Measurements from ENCODE around the gene EXOC6.
"Not testable (repeated sequence)": the region's sequence is repeated elsewhere in the genome, so short reads cannot be mapped to it uniquely, and the experiment has no call there.

The EXOC6 gene

DNA sequence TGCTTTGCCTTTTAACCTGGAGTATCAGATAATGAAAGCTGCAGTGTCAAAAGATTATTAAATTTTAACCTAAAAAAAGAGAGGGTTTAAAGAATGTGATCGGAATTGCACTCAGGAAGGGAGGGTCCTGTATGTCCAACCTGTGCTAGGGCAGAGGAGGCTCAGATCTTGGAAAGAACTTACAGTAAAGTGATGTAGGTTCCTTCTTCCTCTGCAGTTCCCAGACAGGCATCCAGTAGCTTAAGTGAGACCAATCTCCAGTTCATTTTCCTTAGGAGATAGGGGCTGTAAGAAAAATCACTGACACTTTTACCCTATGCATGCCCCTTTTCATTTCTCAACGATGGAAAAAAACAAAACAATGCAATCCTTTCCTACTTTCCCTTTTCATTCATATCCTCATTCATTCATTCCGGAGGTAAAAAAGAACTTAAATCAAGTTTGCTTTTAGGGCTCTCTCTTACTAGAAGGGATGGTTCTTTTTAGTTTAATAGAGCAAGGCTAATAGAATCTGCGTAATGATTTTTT lies 28.3 kb downstream of the EXOC6 start:
- no peak for DNase-seq (ENCODE audit: low read depth in 2 of 2, low spot score in 1 of 2)

DNA sequence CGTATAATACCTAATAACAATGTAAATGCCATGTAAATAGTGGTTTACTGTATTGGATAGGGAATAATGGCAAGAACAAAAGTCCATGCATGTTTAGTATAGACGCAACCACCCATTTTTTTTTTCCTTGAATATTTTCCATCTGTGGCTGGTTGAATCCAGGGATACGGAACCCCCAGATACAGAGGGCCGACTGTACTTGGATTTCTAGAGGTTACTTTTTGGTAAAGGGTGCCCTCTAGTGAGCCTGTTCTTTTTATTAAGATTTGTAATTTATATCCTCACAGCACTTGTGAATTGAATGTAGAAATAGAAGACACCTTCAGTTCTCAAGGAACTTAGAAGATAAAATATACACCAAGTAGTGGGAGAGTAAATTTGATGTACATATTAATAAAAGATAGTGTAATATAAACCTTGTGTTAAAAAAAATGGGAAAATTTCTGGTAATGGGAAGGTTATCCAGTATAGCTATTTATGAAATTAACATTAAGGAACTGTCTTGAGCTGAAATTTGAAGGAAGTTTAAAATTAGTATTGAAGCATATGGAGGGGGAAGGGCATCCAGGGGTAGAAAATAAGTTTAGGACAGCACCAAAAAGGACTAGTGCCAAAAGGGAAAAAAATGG lies 32.0 kb downstream of the EXOC6 start:
- DNase-seq (ENCODE audit: low read depth in 2 of 2, low spot score in 1 of 2): no peak

DNA sequence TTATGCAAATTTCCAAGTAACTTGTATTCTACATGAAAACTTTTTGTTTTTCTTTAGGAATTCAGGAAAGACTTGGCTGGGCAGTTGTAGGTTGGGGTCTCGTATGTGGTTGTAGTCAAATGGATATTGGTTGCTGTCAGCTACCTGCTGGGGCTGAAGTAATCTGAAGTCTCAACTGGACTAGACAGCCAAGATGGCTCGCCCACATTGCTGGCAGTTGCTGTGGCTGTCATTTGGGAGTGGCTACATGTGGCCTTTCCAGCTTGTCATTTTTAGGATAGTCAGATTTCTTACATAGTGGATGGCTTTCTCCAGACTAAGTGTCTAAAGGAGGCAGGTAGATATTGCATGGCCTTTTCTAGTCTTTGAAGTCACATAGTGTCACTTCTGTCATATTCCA lies 32.6 kb downstream of the EXOC6 start:
- DNase-seq (ENCODE audit: low read depth in 2 of 2, low spot score in 1 of 2): no peak

DNA sequence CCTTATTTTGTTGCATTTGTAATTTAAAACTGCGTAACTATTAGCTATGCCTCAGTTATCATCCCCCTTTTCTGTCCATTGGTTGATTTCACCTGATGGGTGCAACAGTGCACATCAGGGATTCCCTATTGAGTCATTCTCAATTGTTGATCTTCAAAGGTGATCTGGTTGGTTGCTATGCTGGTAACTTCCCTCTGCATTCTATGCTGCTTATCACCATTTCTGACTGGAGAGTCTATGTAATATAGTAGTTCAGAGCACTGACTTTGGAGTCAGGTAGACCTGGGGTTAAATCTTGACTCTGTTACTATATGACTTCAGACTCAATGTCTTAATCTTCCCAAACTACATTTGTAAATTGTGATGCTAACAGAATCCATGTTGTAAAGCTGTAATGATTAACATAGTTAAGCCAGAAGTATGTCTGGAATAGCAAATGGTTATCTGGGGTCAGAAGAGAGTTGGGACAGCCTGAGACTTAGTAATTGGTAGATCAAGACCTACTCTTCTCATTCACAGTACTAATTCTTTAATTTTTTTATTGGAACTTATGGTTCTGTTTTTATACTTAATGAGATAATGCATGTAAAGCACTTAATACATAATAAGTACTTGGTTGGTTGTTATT lies 38.1 kb downstream of the EXOC6 start:
- no peak for DNase-seq (ENCODE audit: low read depth in 2 of 2, low spot score in 1 of 2)

DNA sequence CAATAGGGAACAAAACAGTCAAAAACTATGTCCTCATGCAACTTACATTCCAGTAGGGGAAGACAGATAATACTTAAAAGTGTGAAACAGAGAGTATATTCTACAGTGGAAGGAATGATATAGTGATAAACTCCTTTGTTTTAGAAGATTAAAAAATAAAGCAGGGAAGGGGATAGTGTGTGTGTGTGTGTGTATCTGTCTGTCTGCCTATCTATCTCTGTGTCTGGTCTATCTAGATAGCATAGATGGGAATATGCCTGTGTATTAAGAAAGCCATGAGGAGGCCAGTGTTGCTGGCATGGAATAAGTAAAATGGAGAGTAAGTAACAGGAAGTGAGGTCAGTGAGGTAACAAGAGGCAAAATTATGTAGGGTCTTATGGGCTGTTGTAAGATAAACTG lies 42.2 kb downstream of the EXOC6 start:
- no peak for DNase-seq (ENCODE audit: low read depth in 2 of 2, low spot score in 1 of 2)

DNA sequence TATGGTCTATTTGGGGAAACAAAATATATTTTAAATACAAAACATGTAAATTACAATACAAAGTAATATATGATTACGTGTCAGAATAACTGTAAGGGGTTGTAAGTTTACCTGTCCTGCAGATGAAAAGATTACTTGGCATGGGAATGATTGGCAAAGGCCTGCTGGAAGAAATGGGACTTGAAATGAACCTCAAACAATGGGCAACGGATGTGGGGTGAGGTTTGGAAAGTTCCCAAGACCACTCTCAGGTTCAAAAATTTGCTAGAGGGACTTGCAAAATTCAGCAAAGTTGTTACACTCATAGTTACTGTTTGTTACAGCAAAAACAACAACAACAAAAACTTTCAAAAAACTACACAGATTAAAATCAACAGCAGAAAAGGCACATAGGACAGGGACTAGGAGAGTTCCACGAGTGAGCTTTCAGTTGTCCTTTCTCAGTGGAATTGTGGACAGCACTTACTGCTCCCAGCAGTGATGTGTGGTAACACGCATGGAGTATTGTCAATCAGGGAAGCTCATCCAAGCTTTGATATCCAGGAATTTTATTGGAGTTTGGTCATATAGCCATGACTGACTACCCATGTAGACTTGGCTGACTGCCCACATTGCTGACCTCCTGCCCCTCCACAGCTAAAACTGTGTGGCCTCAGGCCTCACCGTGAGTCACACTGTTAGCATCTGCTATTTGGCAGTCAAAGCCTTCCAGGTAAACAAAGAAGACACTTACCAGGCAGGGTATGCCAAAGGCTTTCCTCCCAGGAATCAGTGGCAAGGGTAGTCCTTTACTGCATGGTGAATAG lies 43.8 kb downstream of the EXOC6 start:
- DNase-seq (ENCODE audit: low read depth in 2 of 2, low spot score in 1 of 2): no peak

DNA sequence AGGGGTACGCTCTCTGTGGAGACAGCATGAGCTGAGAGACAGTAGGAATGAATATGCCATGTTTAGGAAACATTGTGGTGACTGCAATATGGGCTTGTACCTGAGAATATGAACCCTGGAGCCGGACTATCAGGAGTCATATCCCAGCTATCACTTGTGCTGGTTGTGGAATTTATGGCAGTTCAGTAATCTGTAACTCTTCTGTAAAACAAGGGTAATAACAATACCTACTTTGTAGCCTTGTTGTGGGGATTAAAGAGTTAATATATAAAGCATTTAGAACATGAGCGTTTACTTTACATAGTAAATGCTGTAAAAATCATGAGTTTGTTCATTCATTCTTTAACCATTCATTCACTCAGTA lies 44.4 kb downstream of the EXOC6 start:
- no peak for DNase-seq (ENCODE audit: low read depth in 2 of 2, low spot score in 1 of 2)

DNA sequence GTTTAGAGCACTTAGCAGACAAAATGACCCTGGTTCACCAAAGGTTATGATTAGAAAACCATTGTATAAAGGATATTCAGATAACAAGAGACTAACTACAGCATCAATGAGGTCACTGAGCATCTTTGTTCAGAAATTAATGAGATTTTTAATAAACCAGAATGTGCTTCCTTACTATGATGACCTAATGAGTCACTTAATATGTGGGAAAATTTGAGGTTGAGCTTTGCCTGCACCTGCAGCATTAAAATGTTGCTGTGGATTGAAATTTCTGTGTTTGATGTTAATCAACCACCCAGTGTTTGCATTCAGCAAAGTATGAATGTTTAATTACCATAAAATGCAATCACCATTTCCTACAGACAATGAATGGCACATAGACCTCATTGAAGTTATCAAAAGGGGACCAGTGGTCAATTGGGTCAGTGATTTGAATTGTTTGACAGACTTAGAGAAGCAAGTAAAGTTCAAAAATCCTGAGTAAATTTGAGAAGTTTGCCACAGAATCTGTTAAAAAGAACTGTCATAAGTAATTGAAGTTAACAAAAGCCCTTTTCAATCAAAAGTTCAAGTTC lies 45.8 kb downstream of the EXOC6 start:
- no peak for DNase-seq (ENCODE audit: low read depth in 2 of 2, low spot score in 1 of 2)

DNA sequence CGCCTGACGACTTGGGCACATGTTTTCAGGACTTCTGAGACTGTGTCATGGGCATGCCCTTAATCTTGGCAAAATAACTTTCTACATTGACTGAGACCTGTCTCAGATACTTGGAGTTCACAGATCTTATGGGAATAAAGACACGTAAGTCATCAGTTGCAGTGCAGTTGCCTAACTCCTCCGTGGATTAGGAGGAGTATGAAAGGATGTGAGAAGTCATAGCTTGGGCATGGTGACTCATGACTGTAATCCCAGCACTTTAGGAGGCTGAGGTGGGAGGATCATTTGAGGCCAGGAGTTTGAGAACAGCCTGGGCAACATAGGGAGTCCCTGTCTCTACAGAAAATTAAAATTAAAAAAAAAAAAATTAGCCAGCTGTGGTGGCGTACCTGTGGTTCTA lies 49.6 kb downstream of the EXOC6 start:
- no peak for DNase-seq (ENCODE audit: low read depth in 2 of 2, low spot score in 1 of 2)

DNA sequence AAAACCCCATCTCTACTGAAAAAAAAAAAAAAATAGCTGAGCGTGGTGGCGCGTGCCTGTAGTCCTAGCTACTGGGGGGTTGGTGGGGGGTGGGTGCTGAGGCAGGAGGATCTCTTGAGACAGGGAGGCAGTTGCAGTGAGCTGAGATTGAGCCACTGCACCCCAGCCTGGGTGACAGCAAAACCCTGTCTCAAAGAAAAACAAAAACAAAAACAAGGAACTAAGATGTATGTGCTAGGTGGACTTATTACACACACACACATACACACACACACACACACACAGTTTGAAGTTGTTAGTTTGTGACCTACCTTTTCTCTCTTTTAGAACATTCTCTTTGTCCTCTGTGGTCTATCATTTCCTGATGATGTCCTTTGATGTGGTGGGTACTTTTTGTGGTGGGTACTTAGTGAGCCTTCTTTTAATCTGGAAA lies 53.5 kb downstream of the EXOC6 start:
- no peak for DNase-seq (ENCODE audit: low read depth in 2 of 2, low spot score in 1 of 2)

DNA sequence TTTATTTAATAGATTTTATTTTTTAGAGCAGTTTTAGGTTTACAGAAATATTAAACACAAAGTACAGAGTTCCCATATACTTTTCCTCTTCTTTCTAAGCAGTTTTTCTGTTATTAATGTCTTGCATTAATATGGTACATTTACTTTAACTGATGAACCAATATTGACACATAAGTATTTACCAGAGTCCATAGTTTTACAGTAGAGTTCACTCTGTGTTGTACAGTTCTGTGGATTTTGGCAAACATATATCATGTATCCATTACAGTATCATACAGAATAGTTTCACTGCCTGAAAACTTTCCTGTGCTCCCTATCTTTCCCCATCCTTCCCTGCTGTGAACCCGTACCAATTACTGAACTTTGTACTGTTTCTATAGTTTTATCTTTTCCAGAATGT lies 55.3 kb downstream of the EXOC6 start:
- no peak for DNase-seq (ENCODE audit: low read depth in 2 of 2, low spot score in 1 of 2)

DNA sequence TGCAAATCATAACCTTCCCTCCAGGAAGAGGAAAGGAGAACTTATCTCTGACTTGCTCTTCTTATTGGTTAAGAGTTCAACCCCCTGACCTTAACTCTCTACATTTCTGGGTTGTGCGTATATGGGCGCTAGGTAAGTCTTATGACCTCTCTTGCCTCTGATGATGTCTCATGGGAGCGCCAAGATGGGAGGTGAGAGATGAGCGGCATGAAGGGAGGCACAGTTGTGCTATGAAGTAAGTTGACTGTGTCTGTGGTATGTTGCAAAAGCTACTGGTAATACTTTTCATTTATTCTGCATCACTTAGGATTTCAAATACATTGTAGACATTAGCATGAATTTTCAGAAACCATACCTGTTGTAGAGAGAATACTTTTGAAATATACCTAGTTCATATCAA lies 59.0 kb downstream of the EXOC6 start:
- DNase-seq (ENCODE audit: low read depth in 2 of 2, low spot score in 1 of 2): no peak

DNA sequence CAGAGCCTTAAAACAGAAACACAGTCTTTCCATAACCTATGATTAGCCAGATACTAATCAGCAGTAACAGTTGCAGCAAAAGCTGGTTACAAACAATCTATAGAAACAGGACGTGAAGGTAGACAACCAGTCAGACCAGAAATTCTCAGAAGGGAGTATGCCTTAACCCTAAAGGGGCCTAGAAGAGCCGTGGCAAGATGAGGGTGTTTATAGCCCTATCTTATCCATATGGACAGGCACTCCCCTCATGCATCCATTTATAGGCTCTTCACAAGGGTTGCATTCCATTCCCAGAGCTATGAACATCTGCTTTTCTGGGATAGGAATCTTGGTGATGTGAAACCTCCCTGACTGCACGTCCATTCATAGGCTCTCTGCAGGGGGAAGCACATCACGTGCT lies 64.3 kb downstream of the EXOC6 start:
- DNase-seq (ENCODE audit: low read depth in 2 of 2, low spot score in 1 of 2): not testable (repeated sequence)

DNA sequence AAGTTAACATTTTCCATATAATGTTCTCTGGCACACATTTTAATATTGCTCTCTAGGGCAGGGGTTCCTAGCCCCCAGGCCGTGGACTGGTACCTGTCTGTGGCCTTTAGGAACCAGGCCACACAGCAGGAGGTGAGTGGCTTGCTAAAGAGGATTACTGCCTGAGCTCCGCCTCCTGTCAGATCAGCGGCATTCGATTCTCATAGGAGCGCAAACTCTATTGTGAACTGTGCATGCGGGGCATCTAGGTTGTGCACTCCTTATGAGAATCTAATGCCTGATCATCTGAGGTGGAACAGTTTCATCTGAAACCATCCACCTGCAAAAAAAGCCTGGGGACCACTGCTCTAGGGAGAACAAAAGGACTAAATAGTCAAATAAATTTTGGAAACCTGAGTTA lies 65.7 kb downstream of the EXOC6 start:
- DNase-seq (ENCODE audit: low read depth in 2 of 2, low spot score in 1 of 2): no peak

DNA sequence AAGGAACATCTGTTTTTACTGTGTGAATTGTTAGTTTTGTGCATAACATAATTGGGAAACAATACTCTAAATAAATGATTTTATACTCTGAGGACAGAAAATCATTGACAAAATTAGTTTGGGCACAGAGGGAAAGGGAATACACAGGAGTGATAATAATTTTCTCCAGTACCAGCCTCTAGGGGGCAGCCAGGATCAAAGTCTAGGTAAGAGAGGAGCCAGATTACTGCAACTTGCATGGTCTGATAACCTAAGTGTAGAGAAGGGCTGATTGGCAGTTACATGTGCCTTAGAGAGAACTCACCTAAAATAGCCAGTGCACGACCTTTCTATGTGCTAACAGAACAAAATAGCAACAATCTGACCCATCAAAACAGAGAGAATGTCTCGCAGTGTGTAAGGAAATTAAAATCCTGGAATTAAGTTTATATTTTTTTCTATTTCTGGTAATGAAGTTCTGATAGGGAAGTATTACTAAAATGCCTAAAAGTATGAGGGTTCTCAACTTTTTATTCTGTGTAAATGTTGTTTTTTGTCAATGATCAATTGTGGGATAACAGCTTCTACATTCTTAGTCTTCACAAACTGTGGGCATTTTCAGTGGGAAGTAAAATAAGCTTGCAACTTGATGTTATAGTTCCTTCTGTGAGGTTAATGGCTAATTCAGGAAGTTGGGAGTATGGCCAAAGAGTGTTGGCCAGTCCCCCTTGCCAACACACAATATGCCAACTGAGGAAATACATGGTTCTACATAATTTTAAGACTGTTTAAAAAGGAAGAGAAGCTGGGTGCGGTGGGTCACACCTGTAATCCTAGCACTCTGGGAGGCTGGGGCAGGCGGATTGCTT lies 66.4 kb downstream of the EXOC6 start:
- DNase-seq (ENCODE audit: low read depth in 2 of 2, low spot score in 1 of 2): peak in 1 of 2 donors; percentile 17

DNA sequence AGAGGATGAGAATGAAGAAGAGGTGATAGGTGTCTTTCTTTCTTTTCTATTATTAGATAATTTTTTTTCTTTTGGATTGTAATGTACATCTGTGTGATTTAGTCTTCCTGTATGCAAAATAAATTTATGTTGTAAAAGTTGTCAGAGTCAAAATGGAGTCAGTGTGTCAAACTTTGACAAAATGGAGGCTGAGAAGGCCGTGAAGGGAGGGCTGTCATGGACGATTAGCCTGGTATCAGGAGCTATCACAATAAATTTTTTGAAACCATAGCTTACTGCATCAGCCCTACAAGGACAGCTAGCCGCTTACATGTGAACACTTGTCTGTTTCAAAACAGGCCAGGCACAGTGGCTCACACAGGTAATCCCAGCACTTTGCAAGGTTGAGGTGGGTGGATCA lies 67.6 kb downstream of the EXOC6 start:
- no peak for DNase-seq (ENCODE audit: low read depth in 2 of 2, low spot score in 1 of 2)

DNA sequence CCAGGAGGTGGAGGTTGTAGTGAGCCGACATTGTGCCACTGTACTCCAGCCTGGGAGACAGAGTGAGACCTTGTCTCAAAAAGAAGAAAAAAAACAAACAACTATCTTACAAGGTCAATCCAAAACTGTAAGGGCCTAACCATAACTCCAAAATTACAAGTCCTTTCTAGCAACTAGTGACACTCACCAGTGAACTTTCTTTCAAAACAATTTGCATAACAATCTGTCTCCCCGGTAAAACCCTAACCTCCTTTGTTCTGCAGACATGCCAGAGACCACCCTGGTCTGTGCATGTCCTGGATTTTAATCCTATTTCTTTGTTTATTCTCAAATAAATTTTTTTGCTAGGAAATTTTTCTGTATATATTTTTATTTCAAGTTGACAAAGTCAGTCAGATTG lies 68.1 kb downstream of the EXOC6 start:
- DNase-seq (ENCODE audit: low read depth in 2 of 2, low spot score in 1 of 2): no peak

DNA sequence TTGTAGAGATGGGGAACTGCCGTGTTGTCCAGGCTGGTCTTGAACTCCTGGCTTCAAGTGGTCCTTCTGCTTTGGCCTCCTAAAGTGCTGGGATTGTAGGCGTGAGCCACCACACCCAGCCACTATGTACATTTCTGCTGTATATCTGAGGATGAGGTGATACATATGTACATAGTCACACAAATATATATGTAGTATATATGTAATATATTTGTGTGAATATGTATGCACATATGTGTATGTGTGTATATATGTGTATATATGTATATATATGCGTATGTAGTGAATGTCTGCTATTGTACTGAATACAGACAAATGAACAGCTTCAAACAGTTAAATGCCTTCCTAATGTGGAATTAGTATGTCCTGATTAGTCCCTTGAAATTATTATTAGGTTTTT lies 70.3 kb downstream of the EXOC6 start:
- DNase-seq (ENCODE audit: low read depth in 2 of 2, low spot score in 1 of 2): no peak

DNA sequence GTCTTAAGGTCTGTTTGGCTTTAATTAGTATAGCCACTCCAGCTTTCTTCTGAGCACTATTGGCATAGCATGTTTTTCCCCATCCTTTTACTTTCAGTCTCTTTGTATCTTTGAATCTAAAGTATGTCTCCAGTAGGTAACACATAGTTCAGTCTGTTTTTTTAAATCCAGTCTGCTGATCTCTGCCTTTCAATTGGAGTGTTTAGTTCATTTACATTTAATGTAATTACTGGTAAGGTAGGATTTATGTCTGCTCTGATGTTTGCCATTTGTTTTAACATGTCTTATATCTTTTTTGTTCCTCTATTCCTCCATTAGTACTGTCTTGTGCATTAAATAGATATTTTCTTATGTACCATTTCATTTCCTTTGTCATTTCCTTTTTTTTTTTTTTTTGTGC lies 72.5 kb downstream of the EXOC6 start:
- no peak for DNase-seq (ENCODE audit: low read depth in 2 of 2, low spot score in 1 of 2)

DNA sequence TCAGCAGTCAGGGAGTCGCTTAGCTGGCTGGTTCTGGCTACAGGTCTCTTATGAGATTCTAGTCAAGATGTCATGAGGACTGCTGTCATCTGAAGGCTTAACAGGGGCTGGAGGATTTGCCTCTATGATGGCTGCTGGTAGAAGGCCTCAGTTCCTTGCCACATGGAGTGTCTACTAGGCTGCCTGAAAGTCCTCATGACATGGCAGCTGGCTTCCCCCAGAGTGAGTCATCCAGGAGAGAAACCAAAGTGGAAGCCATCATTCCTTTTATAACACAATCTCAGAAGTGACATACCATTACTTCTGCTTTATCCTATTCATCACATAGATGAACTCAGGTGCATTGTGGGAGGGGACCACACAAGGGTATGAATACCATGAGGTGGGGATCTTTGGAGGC lies 75.1 kb downstream of the EXOC6 start:
- DNase-seq (ENCODE audit: low read depth in 2 of 2, low spot score in 1 of 2): no peak

DNA sequence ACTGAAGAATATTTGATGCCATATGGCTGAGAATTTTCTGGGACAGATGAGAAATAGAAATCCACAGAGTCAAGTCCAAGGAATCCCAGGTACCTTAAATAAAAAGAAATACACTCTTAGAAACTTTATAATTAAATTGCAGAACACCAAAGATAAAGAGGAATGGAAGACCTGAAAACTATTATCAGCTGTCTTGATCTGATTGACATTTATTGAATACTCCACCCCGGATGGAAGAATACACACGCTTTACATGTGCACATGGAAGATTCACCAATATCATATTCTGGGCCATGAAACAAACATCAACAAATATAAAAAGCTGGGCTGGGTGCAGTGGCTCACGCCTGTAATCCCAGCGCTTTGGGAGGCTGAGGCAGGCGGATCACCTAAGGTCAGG lies 81.6 kb downstream of the EXOC6 start:
- DNase-seq (ENCODE audit: low read depth in 2 of 2, low spot score in 1 of 2): no peak

All from stimulated activated CD8-positive, alpha-beta memory T cell treated with anti-CD3 and anti-CD28 coated beads, Interleukin-4, amount 100 ng/mL, for 1 hour (primary cell).